ENCODE results near the gene MGMT.

MGMT gene

GRCh38 chr10:129696636-129697035, 229.6 kb downstream of the MGMT start:
- DNase-seq = no peak

- DNase-seq = no peak
Measured at GRCh38 chr10:129697463-129698247, 230.6 kb downstream of the MGMT start.

DNA sequence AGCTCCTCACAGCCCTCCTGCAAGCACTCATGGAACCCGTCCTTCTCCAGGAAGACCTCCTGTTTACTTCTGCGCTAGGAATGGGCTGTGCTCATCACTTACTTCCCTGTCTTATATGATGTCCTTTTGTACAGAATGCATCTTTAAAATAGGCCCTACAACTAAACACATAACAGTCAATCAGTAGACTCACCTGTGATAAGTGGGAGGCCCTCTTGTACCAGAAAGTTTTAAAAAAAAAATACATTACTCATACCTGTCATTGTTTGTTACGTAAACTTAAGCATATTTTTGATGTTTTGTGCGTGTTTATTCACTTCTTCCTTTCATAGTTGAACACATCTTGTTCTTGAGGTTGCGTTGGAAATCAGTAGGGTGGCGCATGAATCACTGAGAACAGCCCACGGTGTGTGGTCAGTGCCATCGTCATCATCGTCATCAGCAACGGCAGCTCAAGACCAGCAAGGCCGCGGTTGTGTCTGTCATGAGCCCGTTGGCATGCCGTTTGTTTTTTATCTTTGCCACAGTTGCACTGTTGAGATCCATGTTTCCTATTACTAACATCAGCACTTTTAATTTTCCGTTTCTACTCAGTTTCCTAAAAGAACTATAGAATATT, 232.8 kb downstream of the MGMT start:
- DNase-seq = no peak

- no peak for DNase-seq
Measured at GRCh38 chr10:129702605-129703004, 235.6 kb downstream of the MGMT start.

DNA sequence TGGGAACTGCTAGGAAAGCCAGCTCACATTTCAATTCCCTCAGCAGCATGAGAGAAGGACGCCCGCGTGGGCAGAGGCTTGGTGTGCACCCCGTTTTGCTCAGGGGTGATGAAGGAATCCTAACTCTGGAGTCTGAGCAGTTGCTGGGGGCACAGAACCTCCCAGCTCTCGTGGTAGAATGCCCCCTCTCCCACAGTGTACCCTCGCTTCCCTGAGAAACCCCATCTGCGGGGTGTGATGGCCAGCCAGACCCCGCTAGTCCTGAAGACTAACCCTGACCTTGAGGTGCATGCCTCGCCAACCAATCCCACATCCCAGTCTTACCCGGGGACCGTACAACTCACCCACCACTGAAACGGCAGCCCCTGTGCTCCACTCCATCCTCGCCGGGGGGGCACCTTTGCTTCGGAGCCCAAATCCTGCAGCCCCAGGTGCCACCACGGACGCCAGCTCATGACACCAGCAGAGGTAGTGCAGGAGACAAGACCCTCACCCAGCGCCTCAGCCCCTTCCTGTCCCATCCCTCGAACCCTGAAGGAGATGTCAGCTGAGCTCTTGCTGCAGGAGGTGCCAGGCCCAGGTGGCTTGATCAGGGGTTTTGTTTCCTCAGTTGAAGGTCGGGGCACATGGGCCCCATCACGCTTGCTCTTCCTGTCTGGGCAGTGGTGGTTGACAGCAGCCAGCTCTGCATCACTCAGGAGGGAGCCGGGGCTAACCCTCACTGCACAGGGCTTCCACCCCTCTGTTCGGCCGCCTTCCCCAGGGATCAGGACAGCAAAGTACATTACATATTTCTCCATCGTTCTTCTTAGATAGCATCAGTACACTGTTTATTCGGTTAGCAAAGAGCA, 236.5 kb downstream of the MGMT start:
- DNase-seq = no peak

GRCh38 chr10:129704225-129704624, 237.2 kb downstream of the MGMT start:
- DNase-seq = no peak

DNA sequence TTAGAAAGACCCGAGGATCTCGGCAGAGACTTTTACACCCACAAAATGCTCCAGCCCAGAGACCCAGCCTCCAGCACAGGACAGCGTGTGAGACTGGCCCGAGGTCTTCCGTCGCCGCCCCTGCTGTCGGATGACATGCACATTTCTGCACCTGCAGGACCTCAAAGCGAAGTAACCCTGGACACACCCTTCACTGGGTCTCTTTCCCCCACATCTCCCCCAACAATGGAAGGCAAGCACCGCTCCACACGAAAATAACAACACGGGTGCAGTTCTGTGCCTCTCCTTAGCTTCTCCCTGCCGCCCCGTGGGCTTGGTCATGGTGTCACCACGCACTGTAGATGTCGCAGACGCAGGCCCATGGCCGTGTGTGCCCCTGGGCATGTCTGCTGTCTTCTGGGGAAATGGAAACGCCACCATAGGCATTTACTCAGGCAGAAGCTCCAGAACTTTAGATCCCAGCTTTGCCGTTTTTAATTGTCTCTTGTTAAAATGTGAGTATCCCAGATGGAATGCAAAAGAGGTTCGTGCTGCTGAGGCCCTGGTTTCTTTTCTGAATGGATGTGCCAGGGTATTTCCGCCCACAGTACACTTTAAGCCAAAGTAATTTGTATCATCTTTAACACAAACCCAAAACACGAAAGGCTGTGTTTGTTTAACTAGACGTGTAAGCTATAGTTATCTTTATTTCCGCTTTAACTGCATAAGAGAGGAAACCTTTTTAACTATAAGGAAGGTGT, 237.9 kb downstream of the MGMT start:
- DNase-seq = no peak

DNA sequence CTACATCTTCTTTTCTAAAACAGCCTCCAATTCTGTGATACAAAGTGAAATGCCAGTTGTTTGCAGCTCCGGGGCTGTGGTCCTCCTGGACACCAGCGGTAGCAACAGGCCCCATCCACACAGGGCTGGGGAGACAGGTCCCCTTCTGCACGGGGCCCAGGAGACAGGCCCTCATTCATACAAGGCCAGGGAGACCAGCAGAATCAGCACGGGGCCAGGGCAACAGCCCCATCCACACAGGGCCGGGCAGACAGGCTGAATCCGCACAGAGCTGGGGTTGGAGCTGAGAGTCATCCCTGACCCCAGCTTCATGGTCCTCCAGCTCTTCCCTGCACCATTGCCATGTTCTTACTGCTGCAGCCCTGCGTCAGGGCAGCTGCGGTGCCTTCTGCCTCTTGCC, 238.6 kb downstream of the MGMT start:
- DNase-seq = no peak

DNA sequence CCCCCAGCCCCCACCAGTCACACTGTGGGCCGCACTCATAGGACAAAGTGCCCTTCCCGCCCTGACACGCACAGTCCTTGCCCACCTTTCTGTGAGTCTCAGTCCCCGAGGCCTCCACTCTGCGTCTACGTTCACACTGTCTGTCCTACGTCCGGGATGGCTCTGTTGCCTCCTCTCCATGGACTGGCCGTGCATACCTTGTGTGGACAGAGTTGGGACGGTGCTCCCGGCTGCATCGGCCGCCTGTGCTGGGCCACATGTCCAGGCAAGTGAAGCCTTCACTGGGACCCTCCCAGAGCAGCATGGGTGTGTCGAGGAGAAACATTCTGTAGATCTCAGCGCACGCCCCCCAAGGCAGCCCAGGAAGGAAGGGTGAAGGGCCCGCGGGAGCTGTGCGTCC, 239.0 kb downstream of the MGMT start:
- DNase-seq = no peak

DNA sequence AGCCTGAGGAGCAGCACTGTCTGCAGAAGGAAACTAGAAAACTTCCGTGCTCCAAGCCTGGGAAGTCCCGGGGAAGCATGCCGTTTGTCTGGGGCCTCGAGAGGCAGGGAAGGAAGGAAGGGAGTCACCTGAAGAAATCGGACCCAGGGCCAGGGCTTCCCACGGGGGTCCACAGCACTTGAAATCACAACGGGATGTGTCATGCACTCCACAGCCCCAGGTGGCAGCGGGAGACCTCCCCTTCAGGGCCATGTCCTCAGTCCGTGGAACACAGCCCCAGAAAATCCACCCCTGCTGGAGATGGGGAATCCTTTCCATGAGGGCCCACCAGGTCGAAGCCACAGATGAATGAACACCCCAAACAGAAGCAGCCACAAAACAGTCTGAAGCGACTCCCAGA, 239.5 kb downstream of the MGMT start:
- DNase-seq = no peak

DNA sequence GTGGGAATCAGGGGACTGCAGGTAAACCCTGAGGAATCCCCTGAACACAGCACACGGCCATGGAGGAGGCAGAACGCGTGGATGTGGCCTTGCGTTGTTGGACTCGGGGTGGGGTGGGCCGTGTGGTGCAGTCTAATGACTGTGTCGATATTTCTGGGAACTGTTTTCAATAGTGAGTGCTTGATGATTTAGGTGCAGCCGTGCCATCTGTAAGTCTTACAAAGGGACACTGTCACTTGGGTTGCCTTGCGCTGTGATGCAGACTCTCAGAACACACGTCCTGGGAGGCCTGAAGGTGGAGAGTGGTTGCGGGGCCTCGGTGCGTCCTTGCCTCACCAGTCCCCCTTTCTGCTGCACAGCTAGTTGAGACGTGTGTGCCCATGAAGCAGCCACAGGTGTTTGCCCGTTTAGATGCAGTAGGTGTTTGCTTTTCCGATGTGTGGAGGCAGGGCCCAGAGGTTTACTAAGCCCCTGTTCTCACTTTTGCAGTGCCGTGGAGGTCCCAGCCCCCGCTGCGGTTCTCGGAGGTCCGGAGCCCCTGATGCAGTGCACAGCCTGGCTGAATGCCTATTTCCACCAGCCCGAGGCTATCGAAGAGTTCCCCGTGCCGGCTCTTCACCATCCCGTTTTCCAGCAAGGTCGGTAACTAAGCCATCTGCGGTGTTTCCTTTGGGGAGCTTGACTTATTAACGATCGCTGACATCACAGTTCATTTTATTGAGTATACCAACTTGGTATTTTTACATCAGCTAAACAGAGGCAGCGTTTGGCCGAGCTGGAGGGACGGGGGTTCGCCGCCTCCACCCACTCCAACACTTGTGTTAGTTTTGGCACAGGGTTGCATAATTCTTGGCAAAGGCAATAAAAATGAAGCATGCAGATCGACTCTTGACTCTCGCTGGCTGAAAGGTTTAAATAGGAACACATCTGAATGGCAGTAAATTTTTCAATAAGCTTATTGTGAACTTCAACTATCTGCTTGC, 240.7 kb downstream of the MGMT start:
- DNase-seq = no peak

DNA sequence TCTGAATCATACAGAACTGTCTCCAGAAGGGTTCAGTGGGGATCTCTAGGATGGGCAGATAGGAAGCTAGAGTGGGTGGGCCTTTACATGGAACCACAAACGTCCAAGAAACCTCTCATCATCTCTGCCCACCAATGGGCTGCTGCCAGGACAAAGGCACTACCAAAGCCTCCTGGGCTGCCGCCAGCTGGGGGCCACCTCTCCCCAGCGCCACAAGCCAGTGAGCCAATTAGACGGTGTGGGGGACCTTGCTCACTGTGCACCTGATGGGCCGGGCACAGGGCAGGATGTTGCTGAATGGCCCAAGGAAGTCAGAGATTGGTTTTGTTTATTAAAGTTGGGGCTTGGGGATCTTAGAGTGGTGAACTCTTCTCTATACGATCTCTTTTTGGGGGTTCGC, 242.1 kb downstream of the MGMT start:
- no peak for DNase-seq

GRCh38 chr10:129709627-129710509, 242.8 kb downstream of the MGMT start:
- no peak for DNase-seq

- DNase-seq = no peak
Measured at GRCh38 chr10:129710510-129710847, 243.4 kb downstream of the MGMT start.

- no peak for DNase-seq
Measured at GRCh38 chr10:129711291-129711690, 244.2 kb downstream of the MGMT start.

- no peak for DNase-seq
Measured at GRCh38 chr10:129712000-129712399, 245.0 kb downstream of the MGMT start.

GRCh38 chr10:129713659-129714265, 246.7 kb downstream of the MGMT start:
- no peak for DNase-seq

GRCh38 chr10:129715805-129716204, 248.8 kb downstream of the MGMT start:
- no peak for DNase-seq

- DNase-seq = no peak
Measured at GRCh38 chr10:129716211-129716681, 249.2 kb downstream of the MGMT start.

- no peak for DNase-seq
Measured at GRCh38 chr10:129716881-129717280, 249.8 kb downstream of the MGMT start.

Data from NCI-H510A (cell line).